ENCODE results near the gene DNASE1L3. TPM values are rescaled to one million over a fixed set of nuclear protein-coding genes. Genes with fewer than 3 reads are reported as not detected.

DNASE1L3 gene
- total RNA-seq, 2 donors from 2014 or later = 1.4 to 2.3 TPM

DNA sequence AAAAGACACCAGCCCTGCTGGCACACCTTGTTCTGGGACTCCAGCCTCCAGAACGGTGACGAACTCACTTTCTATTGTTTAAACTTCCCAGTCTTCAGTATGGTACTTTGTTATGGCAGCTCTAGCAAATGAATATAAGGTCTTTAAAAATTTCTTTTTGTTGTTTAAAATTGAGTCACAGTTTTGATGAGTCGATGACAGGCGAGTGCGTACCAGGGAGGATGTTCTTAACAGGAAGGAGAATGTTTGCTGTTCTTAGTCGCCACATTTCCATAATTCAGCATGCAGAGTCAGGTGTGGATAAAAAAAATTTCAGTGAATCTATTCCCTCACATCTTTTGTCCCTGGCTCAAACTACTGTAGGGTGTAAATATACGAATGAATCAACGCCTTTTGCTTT, 12.4 kb downstream of the DNASE1L3 start:
- H3K4me3 ChIP-seq = no peak overlapping the region
- intact Hi-C loops (cut with DNase I) = no loop called here
- H3K4me1 ChIP-seq (replicated peaks) = no peaks in the 10 kb centered on the region
- TF ChIP-seq POLR2A (IDR thresholded peaks at IDR 0.05) = no peak
- TF ChIP-seq POLR2AphosphoS5 (IDR thresholded peaks at IDR 0.05) = no peak
- WGBS = 80% methylated on average over 8 of the region's 8 CpGs
- no peak for DNase-seq (ENCODE audit: low spot score)
- no peaks in the 10 kb centered on the region for H3K9me3 ChIP-seq
- H3K36me3 ChIP-seq = no peaks in the 10 kb centered on the region
- H3K27me3 ChIP-seq (replicated peaks; ENCODE audit: insufficient read depth) = no peaks in the 10 kb centered on the region
- no peak overlapping the region for H3K27ac ChIP-seq

DNA sequence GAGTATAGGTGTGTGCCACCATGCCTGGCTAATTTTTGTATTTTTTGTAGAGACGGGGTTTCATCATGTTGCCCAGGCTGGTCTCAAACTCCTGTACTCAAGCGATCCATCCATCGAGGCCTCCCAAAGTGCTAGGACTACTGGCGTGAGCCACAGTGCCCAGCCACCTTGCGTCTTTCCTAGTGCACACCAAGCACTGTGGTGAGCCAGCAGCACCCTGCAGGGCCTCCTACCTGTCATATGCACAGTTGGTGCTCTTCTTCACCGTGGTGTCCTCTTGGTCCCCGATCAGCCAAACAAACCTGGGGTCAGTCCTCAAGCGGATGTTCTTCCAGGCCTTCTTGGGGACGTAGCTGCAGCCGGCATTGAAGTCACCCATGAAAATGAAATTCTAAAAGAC, 13.2 kb downstream of the DNASE1L3 start:
- H3K9me3 ChIP-seq = no peaks in the 10 kb centered on the region
- TF ChIP-seq, protein P1, sequence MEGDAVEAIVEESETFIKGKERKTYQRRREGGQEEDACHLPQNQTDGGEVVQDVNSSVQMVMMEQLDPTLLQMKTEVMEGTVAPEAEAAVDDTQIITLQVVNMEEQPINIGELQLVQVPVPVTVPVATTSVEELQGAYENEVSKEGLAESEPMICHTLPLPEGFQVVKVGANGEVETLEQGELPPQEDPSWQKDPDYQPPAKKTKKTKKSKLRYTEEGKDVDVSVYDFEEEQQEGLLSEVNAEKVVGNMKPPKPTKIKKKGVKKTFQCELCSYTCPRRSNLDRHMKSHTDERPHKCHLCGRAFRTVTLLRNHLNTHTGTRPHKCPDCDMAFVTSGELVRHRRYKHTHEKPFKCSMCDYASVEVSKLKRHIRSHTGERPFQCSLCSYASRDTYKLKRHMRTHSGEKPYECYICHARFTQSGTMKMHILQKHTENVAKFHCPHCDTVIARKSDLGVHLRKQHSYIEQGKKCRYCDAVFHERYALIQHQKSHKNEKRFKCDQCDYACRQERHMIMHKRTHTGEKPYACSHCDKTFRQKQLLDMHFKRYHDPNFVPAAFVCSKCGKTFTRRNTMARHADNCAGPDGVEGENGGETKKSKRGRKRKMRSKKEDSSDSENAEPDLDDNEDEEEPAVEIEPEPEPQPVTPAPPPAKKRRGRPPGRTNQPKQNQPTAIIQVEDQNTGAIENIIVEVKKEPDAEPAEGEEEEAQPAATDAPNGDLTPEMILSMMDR (IDR thresholded peaks at IDR 0.05) = no peak
- TF ChIP-seq POLR2AphosphoS5 (IDR thresholded peaks at IDR 0.05) (no peak), POLR2A (IDR thresholded peaks at IDR 0.05) (no peak)
- no peak overlapping the region for H3K4me3 ChIP-seq
- intact Hi-C loops (cut with DNase I) = no loop called here
- DNase-seq (ENCODE audit: low spot score) = no peak
- 98% methylated on average over 10 of the region's 10 CpGs for WGBS
- H3K27me3 ChIP-seq (replicated peaks; ENCODE audit: insufficient read depth) = no peaks in the 10 kb centered on the region
- H3K36me3 ChIP-seq = no peaks in the 10 kb centered on the region
- no peak overlapping the region for H3K27ac ChIP-seq
- no peaks in the 10 kb centered on the region for H3K4me1 ChIP-seq (replicated peaks)

DNA sequence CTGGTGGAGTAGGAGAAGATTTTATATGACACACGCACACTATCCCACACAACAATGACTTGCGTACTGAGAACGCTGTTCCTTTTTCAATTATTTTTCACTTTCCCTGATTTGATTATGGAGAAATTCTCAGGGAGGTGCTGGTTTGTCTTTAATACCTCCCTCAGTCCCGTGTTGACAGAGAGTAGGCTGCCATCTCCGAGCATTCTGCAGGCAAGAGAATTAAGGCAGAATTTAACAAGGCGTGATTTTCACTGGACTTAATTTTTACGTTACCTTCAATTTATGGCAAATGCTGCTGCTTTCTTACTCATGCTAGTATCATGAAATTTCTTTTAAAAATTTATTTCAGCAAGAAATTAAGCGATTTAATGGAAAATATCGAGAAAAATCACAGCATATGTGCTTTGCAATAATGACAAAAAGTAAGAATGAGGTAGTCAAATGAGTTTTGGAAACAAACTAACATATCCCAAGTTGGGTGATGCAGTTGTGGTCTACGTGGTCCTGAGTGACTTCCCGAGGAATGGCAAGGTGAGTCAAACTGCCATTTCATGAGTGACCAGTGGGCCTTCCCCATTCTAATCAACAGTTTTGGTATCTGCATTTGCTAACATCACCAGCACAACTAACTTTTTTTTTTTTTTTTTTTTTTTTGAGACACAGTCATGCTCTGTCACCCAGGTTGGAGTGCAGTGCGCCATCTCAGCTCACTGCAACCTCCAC, 16.9 kb downstream of the DNASE1L3 start:
- no peaks in the 10 kb centered on the region for H3K27me3 ChIP-seq (replicated peaks; ENCODE audit: insufficient read depth)
- H3K27ac ChIP-seq = no peak overlapping the region
- 94% methylated on average over 12 of the region's 12 CpGs for WGBS
- no peak for TF ChIP-seq POLR2A (IDR thresholded peaks at IDR 0.05)
- no peak for TF ChIP-seq POLR2AphosphoS5 (IDR thresholded peaks at IDR 0.05)
- TF ChIP-seq, protein P1 (IDR thresholded peaks at IDR 0.05) = no peak
- intact Hi-C loops (cut with DNase I) = no loop called here
- no peak for DNase-seq (ENCODE audit: low spot score)
- H3K36me3 ChIP-seq = no peaks in the 10 kb centered on the region
- H3K4me1 ChIP-seq (replicated peaks) = no peaks in the 10 kb centered on the region
- H3K4me3 ChIP-seq = no peak overlapping the region
- H3K9me3 ChIP-seq = no peaks in the 10 kb centered on the region

DNA sequence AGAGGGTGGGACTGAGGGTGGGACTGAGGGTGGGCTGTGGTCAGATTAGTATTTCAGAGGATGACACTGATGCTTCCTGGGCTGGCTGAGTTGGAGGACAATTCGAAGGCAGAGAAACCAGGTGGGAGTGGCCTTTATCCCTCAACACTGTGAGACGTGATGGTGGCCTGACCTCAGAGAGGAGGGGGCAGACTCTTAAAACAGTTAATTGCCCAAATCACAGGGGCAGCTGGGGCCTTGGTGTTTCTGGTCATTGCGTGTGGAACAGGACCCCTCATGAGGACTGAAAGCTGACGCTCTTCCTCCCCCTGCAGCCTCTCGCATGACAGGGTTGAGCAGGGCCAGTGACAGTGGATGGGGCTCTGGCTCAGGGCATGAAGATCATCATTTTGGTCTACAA, 18.7 kb downstream of the DNASE1L3 start:
- no peaks in the 10 kb centered on the region for H3K4me1 ChIP-seq (replicated peaks)
- no peaks in the 10 kb centered on the region for H3K9me3 ChIP-seq
- WGBS = 62% methylated on average over 5 of the region's 5 CpGs
- TF ChIP-seq POLR2AphosphoS5 (IDR thresholded peaks at IDR 0.05) (no peak), POLR2A (IDR thresholded peaks at IDR 0.05) (no peak)
- TF ChIP-seq, protein P1 (IDR thresholded peaks at IDR 0.05) = no peak
- H3K4me3 ChIP-seq = no peak overlapping the region
- no peaks in the 10 kb centered on the region for H3K27me3 ChIP-seq (replicated peaks; ENCODE audit: insufficient read depth)
- H3K36me3 ChIP-seq = no peaks in the 10 kb centered on the region
- DNase-seq (ENCODE audit: low spot score) = no peak
- intact Hi-C loops (cut with DNase I) = no loop called here
- H3K27ac ChIP-seq = no peak overlapping the region

DNA sequence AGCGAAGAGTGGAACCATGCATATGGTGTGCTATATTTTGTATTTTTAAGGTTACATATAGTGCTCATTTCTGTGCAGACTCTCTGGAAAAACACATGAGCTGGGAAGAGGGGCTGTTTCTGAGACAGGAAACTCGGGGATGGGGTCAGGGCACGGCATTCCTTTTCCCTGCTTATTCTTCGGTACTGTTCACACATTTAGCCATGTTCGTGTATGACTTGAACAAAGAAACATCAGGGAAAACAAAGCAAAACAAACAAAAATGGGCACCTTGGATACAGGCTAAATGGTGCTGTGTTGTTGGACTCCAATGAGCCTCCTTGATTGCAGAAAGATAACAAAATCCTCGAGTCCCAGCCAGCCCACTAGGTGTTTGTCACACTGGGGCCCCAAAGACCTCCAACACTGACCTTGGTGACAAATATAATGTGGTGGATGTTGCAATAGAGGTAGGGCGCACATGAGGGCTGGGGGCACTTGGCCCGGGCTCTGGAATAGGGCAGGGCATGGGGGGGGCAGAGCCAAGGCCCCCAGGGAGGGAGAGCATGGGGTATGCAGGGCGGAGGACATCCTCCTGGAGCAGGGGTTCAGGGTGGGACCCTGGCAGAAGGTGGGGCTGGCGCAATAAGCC, 19.3 kb downstream of the DNASE1L3 start:
- Histone ChIP-seq H3K36me3 (no peaks in the 10 kb centered on the region), H3K4me1 (replicated peaks) (no peaks in the 10 kb centered on the region), H3K27me3 (replicated peaks; ENCODE audit: insufficient read depth) (no peaks in the 10 kb centered on the region), H3K27ac (no peak overlapping the region), H3K4me3 (no peak overlapping the region), H3K9me3 (no peaks in the 10 kb centered on the region)
- 71% methylated on average over 10 of the region's 10 CpGs for WGBS
- intact Hi-C loops (cut with DNase I) = no loop called here
- no peak for DNase-seq (ENCODE audit: low spot score)
- TF ChIP-seq POLR2A (IDR thresholded peaks at IDR 0.05) (no peak), POLR2AphosphoS5 (IDR thresholded peaks at IDR 0.05) (no peak)
- TF ChIP-seq, protein P1 (IDR thresholded peaks at IDR 0.05) = no peak

Data from prostate gland (tissue), 2 donors.